HL-60 (cell line): ENCODE measurements around the gene NAALADL2.

Experiments used
- DNase-seq, 2 experiments: peaks; one replicate each; pipeline ENCODE4 v3.0.0-alpha.2; 2010 to 2020; ENCODE audit warnings: low read depth in 1 of 2, low spot score in 1 of 2
- H3K27ac ChIP-seq: fragments of 250-450 bp; sonication (Bioruptor Pico); replicated peaks from 2 replicates; pipeline ENCODE4 v1.5.1; 2020; ENCODE audit warnings: mild to moderate bottlenecking, moderate library complexity
- H3K27me3 ChIP-seq: fragments of 250-450 bp; sonication (Bioruptor Pico); 2 replicates; pipeline ENCODE4 v1.5.1; 2021; ENCODE audit warnings: mild to moderate bottlenecking, moderate library complexity; ENCODE audit not compliant: insufficient read depth, poor library complexity, severe bottlenecking
- H3K4me3 ChIP-seq: replicated peaks from 2 replicates; pipeline ENCODE4 v1.5.1; 2011; ENCODE audit warnings: mild to moderate bottlenecking, control low read depth, low read length; ENCODE audit not compliant: insufficient read depth
- CTCF ChIP-seq: IDR thresholded peaks from one replicate; pipeline ENCODE4 v1.5.1; 2011; ENCODE audit warnings: low read length, control low read depth, inconsistent platforms; ENCODE audit not compliant: insufficient read depth
- GABPA ChIP-seq: IDR thresholded peaks from 2 replicates; pipeline ENCODE4 v1.6.1; 2012; ENCODE audit warnings: low read depth
- POLR2AphosphoS5 ChIP-seq: IDR thresholded peaks from 2 replicates; pipeline ENCODE4 v1.6.1; 2012; ENCODE audit warnings: low read depth
- SPI1 ChIP-seq: IDR thresholded peaks from 2 replicates; pipeline ENCODE4 v1.6.1; 2012; ENCODE audit warnings: low read depth, mild to moderate bottlenecking, borderline replicate concordance
- TF ChIP-seq, protein P1 (sequence below): IDR thresholded peaks from 2 replicates; pipeline ENCODE4 v1.6.1; 2012; ENCODE audit warnings: low read depth; ENCODE audit not compliant: insufficient replicate concordance

The NAALADL2 gene

DNA sequence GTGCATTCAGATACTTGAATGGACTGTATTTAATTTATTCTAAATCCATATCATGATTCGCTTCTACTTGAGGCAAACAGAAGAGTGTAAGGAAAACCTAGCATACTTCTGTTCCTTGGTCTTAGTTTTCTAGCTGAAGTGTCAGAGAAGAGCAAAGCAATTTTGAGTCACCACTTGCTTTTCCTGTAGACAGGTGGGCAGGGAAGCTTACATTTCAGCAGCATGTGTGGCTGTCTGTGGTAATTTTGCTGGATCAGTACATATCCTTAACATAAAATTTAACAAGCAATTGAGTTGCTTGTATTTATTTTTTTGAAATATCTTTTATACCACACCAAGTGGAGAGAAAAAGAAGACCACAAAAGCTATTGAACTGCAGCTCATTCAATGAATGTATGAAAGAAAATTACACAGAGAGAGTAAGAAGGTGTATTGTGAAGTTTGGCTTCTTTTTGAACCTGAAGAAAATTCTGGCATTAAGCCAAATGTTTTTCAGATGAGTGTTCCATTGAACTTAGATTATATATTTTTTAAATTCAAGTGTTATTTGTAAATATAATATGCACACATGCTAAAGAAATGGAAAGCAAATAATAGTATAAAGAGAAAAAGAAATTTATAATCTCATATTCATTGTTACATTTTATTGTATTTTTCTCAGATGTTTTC lies 747.6 kb downstream of the NAALADL2 start:
- Histone ChIP-seq H3K27ac (no peak overlapping the region), H3K4me3 (no peak overlapping the region), H3K27me3 (no peaks in the 10 kb centered on the region)
- TF ChIP-seq POLR2AphosphoS5 (no peak), SPI1 (no peak), GABPA (no peak), CTCF (no peak)
- TF ChIP-seq, protein P1, sequence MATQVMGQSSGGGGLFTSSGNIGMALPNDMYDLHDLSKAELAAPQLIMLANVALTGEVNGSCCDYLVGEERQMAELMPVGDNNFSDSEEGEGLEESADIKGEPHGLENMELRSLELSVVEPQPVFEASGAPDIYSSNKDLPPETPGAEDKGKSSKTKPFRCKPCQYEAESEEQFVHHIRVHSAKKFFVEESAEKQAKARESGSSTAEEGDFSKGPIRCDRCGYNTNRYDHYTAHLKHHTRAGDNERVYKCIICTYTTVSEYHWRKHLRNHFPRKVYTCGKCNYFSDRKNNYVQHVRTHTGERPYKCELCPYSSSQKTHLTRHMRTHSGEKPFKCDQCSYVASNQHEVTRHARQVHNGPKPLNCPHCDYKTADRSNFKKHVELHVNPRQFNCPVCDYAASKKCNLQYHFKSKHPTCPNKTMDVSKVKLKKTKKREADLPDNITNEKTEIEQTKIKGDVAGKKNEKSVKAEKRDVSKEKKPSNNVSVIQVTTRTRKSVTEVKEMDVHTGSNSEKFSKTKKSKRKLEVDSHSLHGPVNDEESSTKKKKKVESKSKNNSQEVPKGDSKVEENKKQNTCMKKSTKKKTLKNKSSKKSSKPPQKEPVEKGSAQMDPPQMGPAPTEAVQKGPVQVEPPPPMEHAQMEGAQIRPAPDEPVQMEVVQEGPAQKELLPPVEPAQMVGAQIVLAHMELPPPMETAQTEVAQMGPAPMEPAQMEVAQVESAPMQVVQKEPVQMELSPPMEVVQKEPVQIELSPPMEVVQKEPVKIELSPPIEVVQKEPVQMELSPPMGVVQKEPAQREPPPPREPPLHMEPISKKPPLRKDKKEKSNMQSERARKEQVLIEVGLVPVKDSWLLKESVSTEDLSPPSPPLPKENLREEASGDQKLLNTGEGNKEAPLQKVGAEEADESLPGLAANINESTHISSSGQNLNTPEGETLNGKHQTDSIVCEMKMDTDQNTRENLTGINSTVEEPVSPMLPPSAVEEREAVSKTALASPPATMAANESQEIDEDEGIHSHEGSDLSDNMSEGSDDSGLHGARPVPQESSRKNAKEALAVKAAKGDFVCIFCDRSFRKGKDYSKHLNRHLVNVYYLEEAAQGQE: no peak
- DNase-seq: no peak

GRCh38 chr3:175608356-175608755 lies 749.2 kb downstream of the NAALADL2 start:
- H3K27me3 ChIP-seq: no peaks in the 10 kb centered on the region
- H3K27ac ChIP-seq: no peak overlapping the region
- TF ChIP-seq, protein P1: no peak
- TF ChIP-seq GABPA (no peak), CTCF (no peak), SPI1 (no peak), POLR2AphosphoS5 (no peak)
- DNase-seq: no peak
- no peak overlapping the region for H3K4me3 ChIP-seq

DNA sequence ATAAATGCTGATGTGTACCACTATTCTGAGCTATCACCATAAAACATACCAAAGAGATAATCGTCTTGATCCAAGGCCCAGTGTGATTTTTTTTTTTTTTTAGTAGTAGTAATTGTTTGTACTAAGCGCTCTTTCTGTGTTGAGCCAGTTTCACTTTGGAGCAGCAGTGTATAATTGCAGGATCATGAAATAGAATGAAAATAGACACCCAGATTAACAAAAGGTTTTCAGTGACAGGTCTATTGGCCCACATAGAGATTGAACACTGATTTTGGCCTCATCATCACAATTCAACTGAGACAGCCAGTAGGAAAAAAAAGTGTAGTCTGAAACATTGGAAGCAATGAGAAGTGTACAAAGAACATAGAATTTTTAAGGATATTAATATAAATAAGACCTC lies 749.8 kb downstream of the NAALADL2 start:
- H3K27ac ChIP-seq: no peak overlapping the region
- TF ChIP-seq, protein P1: no peak
- TF ChIP-seq POLR2AphosphoS5 (no peak), SPI1 (no peak), CTCF (no peak)
- no peak overlapping the region for H3K4me3 ChIP-seq
- no peak for DNase-seq
- H3K27me3 ChIP-seq: no peaks in the 10 kb centered on the region
